Measurements from ENCODE around the gene SURF4.

Gene SURF4

DNA sequence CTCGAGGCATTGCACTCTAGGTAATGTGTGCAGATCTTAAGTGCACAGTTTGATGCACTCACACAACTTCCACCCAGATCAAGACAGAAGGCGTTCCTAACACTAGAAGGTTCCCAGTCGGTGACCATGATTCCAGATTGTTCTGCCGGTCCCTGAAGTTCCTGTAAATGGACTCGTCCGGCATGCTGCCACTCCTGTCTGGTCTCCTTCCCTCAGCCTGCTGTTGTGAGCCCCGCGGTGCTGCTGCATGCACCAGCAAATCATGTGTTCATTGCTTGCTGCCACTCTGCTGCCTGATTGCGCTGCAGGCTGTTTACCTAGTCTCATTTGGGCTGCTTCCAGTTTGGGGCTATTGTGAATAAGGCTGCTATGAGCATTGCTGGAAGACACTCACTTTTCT, 11.8 kb upstream of the SURF4 start:
- no peak for DNase-seq (ENCODE audit: low read depth)
- TF ChIP-seq CTCF (conservative IDR thresholded peaks at IDR 0.05; ENCODE audit: low read length): no peak
- H3K4me3 ChIP-seq (ENCODE audit: low read length): no peak overlapping the region

DNA sequence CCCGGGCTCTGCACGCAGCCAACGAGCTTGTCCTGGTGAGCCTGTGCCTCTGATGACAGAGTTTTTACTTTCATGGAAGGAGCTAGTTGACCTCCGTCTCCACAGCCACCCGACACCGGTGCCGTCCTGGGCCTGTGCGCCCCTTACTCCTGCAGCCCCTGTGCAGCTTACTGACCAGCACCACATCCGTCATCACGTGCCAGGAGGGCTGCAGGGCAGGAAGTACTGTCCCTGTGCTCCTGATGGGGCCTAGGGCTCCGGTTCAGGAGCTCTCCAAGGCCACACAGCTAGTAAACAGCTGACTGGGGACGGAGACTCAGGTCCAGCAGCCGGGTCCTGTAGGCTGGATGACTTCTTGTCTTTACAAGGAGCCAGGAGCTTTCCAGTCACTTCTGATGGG, 10.5 kb upstream of the SURF4 start:
- TF ChIP-seq CTCF (conservative IDR thresholded peaks at IDR 0.05; ENCODE audit: low read length): no peak
- no peak for DNase-seq (ENCODE audit: low read depth)
- H3K4me3 ChIP-seq (ENCODE audit: low read length): no peak overlapping the region

- no peak overlapping the region for H3K4me3 ChIP-seq (ENCODE audit: low read length)
- no peak for TF ChIP-seq CTCF (conservative IDR thresholded peaks at IDR 0.05; ENCODE audit: low read length)
- no peak for DNase-seq (ENCODE audit: low read depth)
Observed at GRCh38 chr9:133385452-133385851, 9.6 kb upstream of the SURF4 start.

- H3K4me3 ChIP-seq (ENCODE audit: low read length): no peak overlapping the region
- DNase-seq (ENCODE audit: low read depth): no peak
- TF ChIP-seq CTCF (conservative IDR thresholded peaks at IDR 0.05; ENCODE audit: low read length): no peak
Observed at GRCh38 chr9:133384736-133385321, 9.0 kb upstream of the SURF4 start.

GRCh38 chr9:133383438-133383837, 7.6 kb upstream of the SURF4 start:
- no peak for DNase-seq (ENCODE audit: low read depth)
- TF ChIP-seq CTCF (conservative IDR thresholded peaks at IDR 0.05; ENCODE audit: low read length): no peak
- no peak overlapping the region for H3K4me3 ChIP-seq (ENCODE audit: low read length)

GRCh38 chr9:133382507-133383141, 6.8 kb upstream of the SURF4 start:
- no peak overlapping the region for H3K4me3 ChIP-seq (ENCODE audit: low read length)
- no peak for DNase-seq (ENCODE audit: low read depth)
- no peak for TF ChIP-seq CTCF (conservative IDR thresholded peaks at IDR 0.05; ENCODE audit: low read length)

GRCh38 chr9:133380734-133381133, 4.9 kb upstream of the SURF4 start:
- no peak overlapping the region for H3K4me3 ChIP-seq (ENCODE audit: low read length)
- DNase-seq (ENCODE audit: low read depth): no peak
- TF ChIP-seq CTCF (conservative IDR thresholded peaks at IDR 0.05; ENCODE audit: low read length): no peak
